ENCODE results near the gene NHSL2. TPM values are rescaled to one million over a fixed set of nuclear protein-coding genes. Genes with fewer than 3 reads are reported as not detected.

The NHSL2 gene
- total and polyA plus RNA-seq, 8 donors: under 0.01 to 6.4 (median 1.7) TPM

- H3K4me3 ChIP-seq: no peak overlapping the region
- DNase-seq: peak in 1 of 2 donors; percentile 44
- peaks cover 0 to 20% (median 7%) of the 10 kb centered on the region in 4 donors for H3K4me1 ChIP-seq
- peak overlapping the region in 2 of 5 donors; percentile 15 to 35 for H3K27ac ChIP-seq
- intact Hi-C loops (cut with DNase I; ENCODE audit: low total_unique reads): no loop called here
- peaks cover 0 to 12% (median 0%) of the 10 kb centered on the region in 3 donors for H3K27me3 ChIP-seq
- no peak for TF ChIP-seq POLR2A (IDR thresholded peaks at IDR 0.05)
- no peak for TF ChIP-seq CTCF (IDR thresholded peaks at IDR 0.05)
- TF ChIP-seq EP300 (IDR thresholded peaks at IDR 0.05): no peak
- no peak for TF ChIP-seq POLR2AphosphoS5 (IDR thresholded peaks at IDR 0.05)
- no peaks in the 10 kb centered on the region for H3K36me3 ChIP-seq
- H3K9me3 ChIP-seq: no peaks in the 10 kb centered on the region
- WGBS, 5 donors: 50 to 66% (median 61%) methylated on average over 11 to 13 of the region's 13 CpGs
Observed at GRCh38 chrX:72100051-72100755, 189.6 kb downstream of the NHSL2 start.

DNA sequence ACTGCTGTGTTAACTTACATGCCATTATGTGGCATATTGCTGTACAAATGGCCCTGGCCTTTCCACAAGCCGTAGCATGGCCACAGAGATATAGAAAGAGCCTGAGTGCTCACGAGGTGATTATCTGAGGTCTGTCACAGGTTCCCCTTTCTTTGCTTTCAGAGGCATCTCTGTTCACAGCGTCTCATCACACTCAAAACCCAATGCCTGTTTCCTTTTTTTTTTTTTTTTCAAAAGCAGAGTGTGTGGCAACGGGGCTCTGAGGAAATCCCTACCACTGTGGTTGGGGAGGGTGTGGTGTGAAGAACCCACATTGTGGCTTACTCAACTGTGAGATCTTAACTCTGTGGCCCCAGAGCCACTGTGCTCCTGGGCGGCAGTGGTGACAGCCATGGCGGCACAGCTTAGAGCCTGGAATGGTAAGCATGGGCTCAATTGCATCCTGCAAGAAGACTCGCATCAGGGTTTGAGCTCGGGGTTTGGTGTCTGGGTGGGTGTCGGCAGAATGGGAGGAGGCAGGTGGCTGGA, 190.2 kb downstream of the NHSL2 start:
- peaks cover 0 to 20% (median 7%) of the 10 kb centered on the region in 4 donors for H3K4me1 ChIP-seq
- peak overlapping the region in 2 of 5 donors; percentile 15 to 51 for H3K27ac ChIP-seq
- 61 to 81% (median 73%) methylated on average over 8 to 9 of the region's 9 CpGs for WGBS, 5 donors
- H3K9me3 ChIP-seq: no peaks in the 10 kb centered on the region
- peaks cover 0 to 12% (median 0%) of the 10 kb centered on the region in 3 donors for H3K27me3 ChIP-seq
- intact Hi-C loops (cut with DNase I; ENCODE audit: low total_unique reads): no loop called here
- DNase-seq: peak in 1 of 2 donors; percentile 43
- no peak for TF ChIP-seq EP300 (IDR thresholded peaks at IDR 0.05)
- TF ChIP-seq POLR2AphosphoS5 (IDR thresholded peaks at IDR 0.05): peak in 1 of 3 donors; percentile 34
- TF ChIP-seq POLR2A (IDR thresholded peaks at IDR 0.05): no peak
- TF ChIP-seq CTCF (IDR thresholded peaks at IDR 0.05): no peak
- H3K36me3 ChIP-seq: no peaks in the 10 kb centered on the region
- H3K4me3 ChIP-seq: no peak overlapping the region

GRCh38 chrX:72101597-72102037, 191.0 kb downstream of the NHSL2 start:
- peaks cover 0 to 20% (median 7%) of the 10 kb centered on the region in 4 donors for H3K4me1 ChIP-seq
- WGBS, 5 donors: 25 to 52% (median 38%) methylated on average over 4 of the region's 4 CpGs
- no peak overlapping the region for H3K4me3 ChIP-seq
- peaks cover 0 to 9% (median 0%) of the 10 kb centered on the region in 3 donors for H3K27me3 ChIP-seq
- TF ChIP-seq EP300 (IDR thresholded peaks at IDR 0.05) (no peak), CTCF (IDR thresholded peaks at IDR 0.05) (no peak)
- H3K36me3 ChIP-seq: no peaks in the 10 kb centered on the region
- H3K27ac ChIP-seq: peak overlapping the region in 2 of 5 donors; percentile 15 to 51
- no peak for DNase-seq
- intact Hi-C loops (cut with DNase I; ENCODE audit: low total_unique reads): no loop called here
- no peaks in the 10 kb centered on the region for H3K9me3 ChIP-seq

- intact Hi-C loops (cut with DNase I; ENCODE audit: low total_unique reads): no loop called here
- TF ChIP-seq POLR2AphosphoS5 (IDR thresholded peaks at IDR 0.05) (no peak), POLR2A (IDR thresholded peaks at IDR 0.05) (no peak), EP300 (IDR thresholded peaks at IDR 0.05) (no peak), CTCF (IDR thresholded peaks at IDR 0.05) (no peak)
- DNase-seq: no peak
- 58 to 82% (median 75%) methylated on average over 2 of the region's 2 CpGs for WGBS, 5 donors
- H3K9me3 ChIP-seq: no peaks in the 10 kb centered on the region
- no peak overlapping the region for H3K4me3 ChIP-seq
- H3K4me1 ChIP-seq: peaks cover 0 to 20% (median 7%) of the 10 kb centered on the region in 4 donors
- H3K27ac ChIP-seq: no peak overlapping the region
- no peaks in the 10 kb centered on the region for H3K36me3 ChIP-seq
- peaks cover 0 to 9% (median 0%) of the 10 kb centered on the region in 3 donors for H3K27me3 ChIP-seq
Observed at GRCh38 chrX:72102126-72102525, 191.5 kb downstream of the NHSL2 start.
